Measurements from ENCODE around the gene PDLIM5.
"Not testable (repeated sequence)": the region's sequence is repeated elsewhere in the genome, so short reads cannot be mapped to it uniquely, and the experiment has no call there.

PDLIM5 gene

GRCh38 chr4:94639298-94639697 lies 187.6 kb downstream of the PDLIM5 start:
- no peak for DNase-seq (ENCODE audit: low read depth in 1 of 2, low spot score in 1 of 2)

GRCh38 chr4:94640151-94640550 lies 188.4 kb downstream of the PDLIM5 start:
- no peak for DNase-seq (ENCODE audit: low read depth in 1 of 2, low spot score in 1 of 2)

GRCh38 chr4:94641702-94642560 lies 190.2 kb downstream of the PDLIM5 start:
- no peak for DNase-seq (ENCODE audit: low read depth in 1 of 2, low spot score in 1 of 2)

GRCh38 chr4:94642561-94642866 lies 190.8 kb downstream of the PDLIM5 start:
- DNase-seq (ENCODE audit: low read depth in 1 of 2, low spot score in 1 of 2), result no peak

DNA sequence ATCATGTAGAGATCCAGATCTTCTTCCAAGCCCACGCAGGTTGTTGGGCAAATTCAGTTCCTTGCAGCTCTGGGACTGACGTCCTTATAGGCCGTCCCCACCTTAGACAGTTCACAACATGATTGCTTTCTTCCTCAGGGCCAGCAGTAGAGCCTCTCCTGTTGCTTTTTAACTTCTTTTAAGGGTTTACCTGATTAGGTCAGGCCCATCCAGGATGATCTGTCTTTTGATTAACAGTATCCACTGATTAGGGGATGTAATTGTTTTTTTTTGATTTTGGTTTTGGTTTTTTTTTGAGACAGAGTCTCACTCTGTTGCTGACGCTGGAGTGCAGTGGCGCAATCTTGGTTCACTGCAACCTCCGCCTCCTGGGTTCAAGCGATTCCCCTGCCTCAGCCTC lies 197.0 kb downstream of the PDLIM5 start:
- no peak for DNase-seq (ENCODE audit: low read depth in 1 of 2, low spot score in 1 of 2)

DNA sequence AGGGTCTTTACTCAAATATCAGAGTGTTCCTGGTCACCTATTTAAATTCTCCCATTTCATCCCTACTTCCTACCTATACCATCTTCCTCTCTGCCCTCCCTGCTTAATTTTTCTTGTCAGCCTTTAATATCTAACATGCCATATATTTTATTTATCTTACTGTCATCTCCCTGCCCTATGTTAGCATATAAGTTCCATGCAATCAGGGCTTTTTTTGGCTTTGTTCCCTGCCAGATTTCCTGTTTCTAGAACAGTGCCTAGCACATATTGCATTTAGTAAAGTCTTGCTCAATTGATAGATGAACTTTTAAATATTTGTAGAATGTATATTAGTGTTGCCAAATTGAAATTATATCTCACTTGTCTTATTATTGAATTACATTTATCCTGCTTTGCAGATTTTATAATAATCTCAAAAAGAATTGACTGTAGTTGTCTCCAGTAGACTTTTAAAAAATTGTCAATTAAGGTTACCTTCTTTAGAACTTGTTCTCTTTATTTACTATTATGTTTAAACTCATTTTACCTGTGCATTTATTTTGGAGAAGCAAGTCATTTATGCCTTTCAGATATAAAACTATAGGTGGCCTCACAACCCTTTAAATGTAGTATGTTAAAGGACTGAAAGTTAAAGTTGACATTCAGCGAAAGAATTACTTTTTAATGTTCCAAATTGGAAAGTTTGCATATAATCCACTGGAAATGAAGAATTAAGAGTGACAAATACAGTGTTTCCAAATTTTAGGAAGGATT lies 197.8 kb downstream of the PDLIM5 start:
- DNase-seq (ENCODE audit: low read depth in 1 of 2, low spot score in 1 of 2), result no peak

DNA sequence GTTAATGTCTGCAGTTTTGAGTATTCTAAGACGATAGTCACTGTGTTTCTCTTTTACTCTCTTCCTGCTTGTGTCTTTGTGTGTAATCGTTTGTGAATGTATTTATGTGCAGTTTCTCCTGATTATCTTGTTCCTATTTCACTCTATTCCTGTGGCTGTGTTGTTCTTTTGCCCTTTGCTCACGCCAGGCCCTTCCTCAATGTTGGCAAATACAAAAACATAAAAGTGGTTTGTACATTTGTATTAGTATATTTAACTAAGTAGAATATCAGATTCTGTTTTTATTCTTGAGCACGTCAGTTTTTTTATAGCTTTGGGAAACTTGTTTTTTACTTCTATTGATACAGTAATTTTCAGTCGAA lies 198.4 kb downstream of the PDLIM5 start:
- no peak for DNase-seq (ENCODE audit: low read depth in 1 of 2, low spot score in 1 of 2)

- DNase-seq (ENCODE audit: low read depth in 1 of 2, low spot score in 1 of 2), result no peak
Observed at GRCh38 chr4:94650690-94651089, 198.9 kb downstream of the PDLIM5 start.

DNA sequence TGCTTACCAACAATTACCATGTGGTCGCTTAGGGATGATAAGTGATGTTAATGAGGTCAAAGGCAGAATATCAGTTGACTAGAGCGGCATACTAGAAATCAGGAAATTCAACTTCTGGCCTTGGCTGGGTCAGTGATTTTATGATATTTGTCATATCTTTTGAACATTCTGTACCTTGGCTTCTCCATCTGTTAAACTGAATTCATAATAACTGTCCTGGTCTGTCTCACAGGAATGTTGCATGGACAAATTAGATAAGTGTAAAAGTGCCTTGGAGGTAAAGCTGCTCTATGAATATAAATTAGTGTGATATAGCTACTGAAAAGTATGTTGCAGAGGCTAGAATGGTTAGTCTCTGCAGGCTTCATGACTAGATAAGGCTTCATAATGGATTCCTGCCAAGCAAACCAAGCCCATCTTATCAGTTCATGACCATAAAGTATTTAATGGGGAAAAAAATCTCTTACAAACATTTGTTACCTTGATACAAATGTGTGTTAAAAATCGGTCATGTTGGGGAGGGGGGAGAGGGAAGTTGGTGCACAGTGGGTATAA lies 201.4 kb downstream of the PDLIM5 start:
- no peak for DNase-seq (ENCODE audit: low read depth in 1 of 2, low spot score in 1 of 2)

GRCh38 chr4:94653984-94654609 lies 202.4 kb downstream of the PDLIM5 start:
- DNase-seq (ENCODE audit: low read depth in 1 of 2, low spot score in 1 of 2), result no peak

DNA sequence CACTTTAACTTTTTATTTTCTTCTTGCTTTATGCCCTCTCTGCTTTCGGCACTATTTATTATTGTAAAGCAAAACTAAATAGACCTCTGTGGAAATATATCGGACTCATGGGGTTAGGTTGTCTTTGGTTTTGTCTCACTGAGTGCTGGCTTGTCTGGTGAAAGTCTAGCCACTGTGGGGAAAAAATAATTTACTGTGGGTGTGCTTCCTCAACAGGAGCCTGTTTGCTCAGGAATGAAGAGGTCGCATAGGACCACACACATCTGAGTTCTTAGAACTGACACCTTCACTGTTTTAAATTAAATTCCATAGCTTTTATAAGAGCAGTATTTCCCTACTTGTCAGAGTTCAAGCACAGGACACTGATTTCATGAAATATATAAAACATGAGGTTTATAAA lies 203.0 kb downstream of the PDLIM5 start:
- no peak for DNase-seq (ENCODE audit: low read depth in 1 of 2, low spot score in 1 of 2)

GRCh38 chr4:94660614-94661013 lies 208.9 kb downstream of the PDLIM5 start:
- DNase-seq (ENCODE audit: low read depth in 1 of 2, low spot score in 1 of 2), result no peak

GRCh38 chr4:94665021-94665420 lies 213.3 kb downstream of the PDLIM5 start:
- not testable (repeated sequence) for DNase-seq (ENCODE audit: low read depth in 1 of 2, low spot score in 1 of 2)

- no peak for DNase-seq (ENCODE audit: low read depth in 1 of 2, low spot score in 1 of 2)
Observed at GRCh38 chr4:94665500-94666404, 214.0 kb downstream of the PDLIM5 start.

GRCh38 chr4:94668724-94669123 lies 217.0 kb downstream of the PDLIM5 start:
- DNase-seq (ENCODE audit: low read depth in 1 of 2, low spot score in 1 of 2), result no peak

DNA sequence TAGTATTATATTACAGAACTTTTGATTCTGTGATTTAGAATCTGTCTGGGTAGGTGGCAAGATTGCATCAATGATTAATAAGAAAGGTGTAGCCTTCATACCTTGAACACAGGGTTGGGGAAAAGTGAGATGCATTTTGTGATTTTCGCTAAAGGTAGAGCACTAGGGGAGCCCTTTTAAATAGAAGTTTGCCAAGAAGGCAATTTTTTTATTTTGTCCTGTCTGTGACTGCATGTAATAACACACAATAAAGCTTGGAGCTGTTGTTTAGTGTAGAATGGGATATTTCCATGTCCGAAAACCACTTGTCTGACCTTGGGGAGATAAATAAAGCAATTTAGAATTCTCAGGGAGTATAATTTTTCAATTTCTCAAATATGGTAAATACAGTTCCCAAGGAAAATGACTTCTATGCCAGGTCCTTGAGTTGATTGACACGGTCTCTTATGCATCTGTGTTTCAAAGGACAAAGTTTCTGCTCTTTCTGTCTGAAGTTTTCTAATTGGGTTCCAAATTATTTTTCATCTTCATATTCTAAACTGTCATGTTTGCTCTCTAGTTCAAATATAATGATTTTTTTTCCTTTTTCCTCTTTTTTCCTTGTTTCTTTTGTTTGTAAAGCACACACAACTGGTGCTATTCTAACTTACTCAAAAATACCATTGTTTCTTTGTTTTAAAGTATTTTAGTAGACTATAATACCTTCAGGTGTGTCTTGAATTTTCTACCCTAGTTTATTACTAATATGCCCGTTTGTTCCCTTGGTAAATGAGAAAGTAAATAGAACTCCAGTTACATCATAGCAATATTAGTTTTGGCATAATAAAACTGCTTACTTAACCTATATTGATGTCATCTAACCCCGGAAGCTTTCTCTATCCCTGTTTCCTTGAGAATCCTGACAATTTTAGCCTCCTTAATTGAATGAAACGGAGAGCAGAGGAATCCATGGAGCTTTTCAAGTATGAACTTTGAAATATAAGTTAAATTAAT lies 218.2 kb downstream of the PDLIM5 start:
- DNase-seq (ENCODE audit: low read depth in 1 of 2, low spot score in 1 of 2), result no peak

DNA sequence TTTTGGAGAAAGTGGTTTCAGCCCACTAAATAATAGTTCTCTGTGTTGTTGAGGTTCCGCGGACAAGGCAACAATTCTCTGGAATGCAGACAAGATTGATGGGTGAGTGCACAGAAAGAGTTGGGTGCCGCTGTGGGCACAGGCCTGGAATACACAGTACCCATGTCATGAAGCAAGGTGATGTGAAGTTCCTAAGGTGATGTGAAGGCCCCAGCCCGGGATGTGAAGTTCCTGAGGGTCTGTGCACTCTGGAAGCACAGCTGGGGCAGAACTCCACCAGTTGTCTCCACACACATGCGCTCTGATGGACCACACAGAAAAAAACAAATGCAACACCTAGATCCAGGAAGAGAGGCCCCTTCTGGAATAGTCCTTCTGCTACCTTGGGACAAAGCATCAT lies 219.4 kb downstream of the PDLIM5 start:
- DNase-seq (ENCODE audit: low read depth in 1 of 2, low spot score in 1 of 2), result no peak

GRCh38 chr4:94673961-94674360 lies 222.2 kb downstream of the PDLIM5 start:
- DNase-seq (ENCODE audit: low read depth in 1 of 2, low spot score in 1 of 2), result no peak

DNA sequence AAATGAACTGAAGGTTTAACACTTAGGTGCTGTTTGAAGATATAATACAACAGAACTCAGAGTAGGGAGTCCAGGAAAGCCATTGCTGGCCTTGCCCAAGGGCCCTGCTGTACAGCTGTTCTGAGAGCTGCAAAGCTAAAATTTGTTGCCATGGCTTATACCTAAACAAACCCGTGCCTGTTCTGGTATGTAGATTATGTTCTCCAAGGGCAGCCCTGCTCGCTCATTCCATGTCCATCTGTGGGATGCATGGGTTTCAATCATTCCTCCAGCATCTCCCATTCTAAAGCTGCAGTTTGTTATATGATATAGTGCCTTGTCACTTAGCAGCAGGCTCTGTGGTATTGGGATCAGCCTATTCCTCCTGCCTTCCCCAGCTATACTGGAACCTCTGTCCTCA lies 225.2 kb downstream of the PDLIM5 start:
- DNase-seq (ENCODE audit: low read depth in 1 of 2, low spot score in 1 of 2), result no peak

- DNase-seq (ENCODE audit: low read depth in 1 of 2, low spot score in 1 of 2), result no peak
Observed at GRCh38 chr4:94678896-94679295, 227.2 kb downstream of the PDLIM5 start.

Measured in activated CD4-positive, alpha-beta T cell treated with anti-CD3 and anti-CD28 coated beads, Interleukin-2, amount 50 U/mL, for 24 hours (primary cell).